Colonic mucosa (tissue), 4 donors: Measurements from ENCODE around the gene APOBEC3G. TPM values are rescaled to one million over a fixed set of nuclear protein-coding genes. Genes with fewer than 3 reads are reported as not detected.
"Not testable (repeated sequence)": the region's sequence is repeated elsewhere in the genome, so short reads cannot be mapped to it uniquely, and the experiment has no call there.

ENCODE experiments used
- DNase-seq: peaks from one replicate; pipeline ENCODE4 v3.0.0-alpha.2; 2020
- H3K27ac ChIP-seq: fragments of 200-600 bp; one replicate; pipeline ENCODE4 v1.8.0; 2021
- H3K27me3 ChIP-seq: fragments of 200-600 bp; one replicate; pipeline ENCODE4 v1.8.0; 2021
- H3K36me3 ChIP-seq: fragments of 200-600 bp; one replicate; pipeline ENCODE4 v1.8.0; 2021
- H3K4me1 ChIP-seq: fragments of 200-600 bp; one replicate; pipeline ENCODE4 v1.8.0; 2021; ENCODE audit warnings: mild to moderate bottlenecking
- H3K4me3 ChIP-seq: fragments of 200-600 bp; one replicate; pipeline ENCODE4 v1.8.0; 2021
- H3K9ac ChIP-seq, 2 donors: one replicate each; pipeline ENCODE4 v1.7.0; 2013; ENCODE audit warnings: control low read depth in 2 of 2, low read depth in 2 of 2, low read length in 2 of 2
- H3K9me3 ChIP-seq: fragments of 200-600 bp; one replicate; pipeline ENCODE4 v1.8.0; 2021
- CTCF ChIP-seq: fragments of 200-600 bp; IDR thresholded peaks from one replicate; pipeline ENCODE4 v1.8.0; 2022; ENCODE audit warnings: antibody characterized with exemption, mild to moderate bottlenecking
- intact Hi-C: fragments of 100-400 bp; cut with DNase I; formaldehyde crosslinking; loops from one replicate; pipeline ENCODE4 v1.14.1; 2022
- total RNA-seq, 2 donors: library from RNA; stranded (reverse); fragmentation: NEBNext Ultra II Directional in 1 of 2; extraction: Animal tissue kit (Norgen Biotek cat#: 25700) in 1 of 2; gene quantifications; one replicate each; pipeline ENCODE4 v1.2.1, GENCODE V29; 2021
- donor health status: healthy.
- donor health status: DM: no; HTN: no; CAD: no.
- donor health status: DM: no; HTN: no; CAD: no.

Gene APOBEC3G
- total RNA-seq, result 1 to 10 TPM; 2.1 to 3.9 TPM

GRCh38 chr22:39077026-39077840, at the start of gene APOBEC3G:
Gene APOBEC3G (plus strand): TSS chr22:39077275. CDS start chr22:39077362, 87 bp downstream.
- H3K9ac ChIP-seq, result peak within 1 kb of the TSS in 1 of 2 donors; percentile 13
- peak within 1 kb of the TSS; percentile 67 for H3K27ac ChIP-seq
- H3K9me3 ChIP-seq, H3K27me3 ChIP-seq, H3K36me3 ChIP-seq, intact Hi-C loops, H3K4me1 ChIP-seq: not testable (repeated sequence)
- DNase-seq, result peak; percentile 38
- H3K4me3 ChIP-seq, result peak within 1 kb of the TSS; percentile 39

GRCh38 chr22:39027717-39028116, 49.4 kb upstream of the APOBEC3G start:
- intact Hi-C loops, result no loop called here
- no peak for DNase-seq
- no peak overlapping the region for H3K27ac ChIP-seq

GRCh38 chr22:39028281-39028680, 48.8 kb upstream of the APOBEC3G start:
- Histone ChIP-seq H3K36me3 (no peaks in the 10 kb centered on the region), H3K27ac (no peak overlapping the region), H3K4me3 (no peak overlapping the region), H3K4me1 (no peaks in the 10 kb centered on the region), H3K9ac (no peak overlapping the region), H3K9me3 (no peaks in the 10 kb centered on the region), H3K27me3 (no peaks in the 10 kb centered on the region)
- no peak for TF ChIP-seq CTCF
- no peak for DNase-seq
- intact Hi-C loops, result no loop called here

More at GRCh38 chr22:39027717-39028116, 49.4 kb upstream of the APOBEC3G start:
- Histone ChIP-seq H3K9ac (no peak overlapping the region), H3K4me3 (no peak overlapping the region), H3K27me3 (no peaks in the 10 kb centered on the region), H3K9me3 (no peaks in the 10 kb centered on the region), H3K36me3 (no peaks in the 10 kb centered on the region), H3K4me1 (no peaks in the 10 kb centered on the region)
- TF ChIP-seq CTCF, result no peak

- Histone ChIP-seq H3K36me3 (no peaks in the 10 kb centered on the region), H3K9ac (no peak overlapping the region), H3K9me3 (no peaks in the 10 kb centered on the region), H3K27ac (no peak overlapping the region), H3K27me3 (no peaks in the 10 kb centered on the region), H3K4me1 (no peaks in the 10 kb centered on the region), H3K4me3 (no peak overlapping the region)
- no peak for TF ChIP-seq CTCF
- no peak for DNase-seq
- intact Hi-C loops, result no loop called here
Measured at GRCh38 chr22:39029227-39029626, 47.8 kb upstream of the APOBEC3G start.

- intact Hi-C loops, result no loop called here
Measured at GRCh38 chr22:39030705-39031104, 46.4 kb upstream of the APOBEC3G start.

GRCh38 chr22:39031434-39032295, 45.4 kb upstream of the APOBEC3G start:
- H3K9me3 ChIP-seq, H3K9ac ChIP-seq, H3K27ac ChIP-seq, intact Hi-C loops, H3K4me3 ChIP-seq, H3K4me1 ChIP-seq, DNase-seq, H3K36me3 ChIP-seq, H3K27me3 ChIP-seq: not testable (repeated sequence)

More at GRCh38 chr22:39030705-39031104, 46.4 kb upstream of the APOBEC3G start:
- H3K27ac ChIP-seq, result no peak overlapping the region
- TF ChIP-seq CTCF, result no peak
- no peak overlapping the region for H3K4me3 ChIP-seq
- H3K4me1 ChIP-seq, result no peaks in the 10 kb centered on the region
- no peaks in the 10 kb centered on the region for H3K9me3 ChIP-seq
- H3K9ac ChIP-seq, result no peak overlapping the region
- no peaks in the 10 kb centered on the region for H3K36me3 ChIP-seq
- DNase-seq, result no peak
- no peaks in the 10 kb centered on the region for H3K27me3 ChIP-seq

- H3K27me3 ChIP-seq, result not testable (repeated sequence)
Measured at GRCh38 chr22:39037071-39037470, 40.0 kb upstream of the APOBEC3G start.

More at GRCh38 chr22:39037071-39037470, 40.0 kb upstream of the APOBEC3G start:
- intact Hi-C loops, H3K4me3 ChIP-seq, H3K9ac ChIP-seq, H3K36me3 ChIP-seq, DNase-seq, H3K27ac ChIP-seq, H3K4me1 ChIP-seq, H3K9me3 ChIP-seq: not testable (repeated sequence)
